CD4-positive, alpha-beta T cell treated with Interleukin-15 for 4 hours (primary cell): Measurements from ENCODE around the gene PCBP3.

Source experiments
- DNase-seq: peaks from one replicate; pipeline ENCODE4 v3.0.0-alpha.2; 2020; ENCODE audit warnings: low spot score

Gene PCBP3

GRCh38 chr21:45753445-45753844 lies 109.9 kb downstream of the PCBP3 start:
- no peak for DNase-seq

GRCh38 chr21:45756029-45756428 lies 112.5 kb downstream of the PCBP3 start:
- DNase-seq, result no peak

GRCh38 chr21:45756669-45757068 lies 113.1 kb downstream of the PCBP3 start:
- DNase-seq, result no peak

- no peak for DNase-seq
Measured at GRCh38 chr21:45761704-45762103, 118.2 kb downstream of the PCBP3 start.

- no peak for DNase-seq
Measured at GRCh38 chr21:45763074-45763473, 119.5 kb downstream of the PCBP3 start.

GRCh38 chr21:45763506-45763905 lies 120.0 kb downstream of the PCBP3 start:
- no peak for DNase-seq

- DNase-seq, result no peak
Measured at GRCh38 chr21:45764792-45765191, 121.3 kb downstream of the PCBP3 start.

GRCh38 chr21:45765375-45765774 lies 121.8 kb downstream of the PCBP3 start:
- DNase-seq, result no peak

- DNase-seq, result no peak
Measured at GRCh38 chr21:45766055-45766454, 122.5 kb downstream of the PCBP3 start.

- no peak for DNase-seq
Measured at GRCh38 chr21:45766501-45766900, 123.0 kb downstream of the PCBP3 start.

GRCh38 chr21:45767071-45768006 lies 123.8 kb downstream of the PCBP3 start:
- no peak for DNase-seq

GRCh38 chr21:45768011-45768739 lies 124.7 kb downstream of the PCBP3 start:
- DNase-seq, result no peak

GRCh38 chr21:45768740-45769048 lies 125.2 kb downstream of the PCBP3 start:
- no peak for DNase-seq

GRCh38 chr21:45769294-45769693 lies 125.8 kb downstream of the PCBP3 start:
- DNase-seq, result no peak

- DNase-seq, result no peak
Measured at GRCh38 chr21:45769896-45770295, 126.4 kb downstream of the PCBP3 start.

- DNase-seq, result no peak
Measured at GRCh38 chr21:45772180-45772579, 128.7 kb downstream of the PCBP3 start.

- DNase-seq, result no peak
Measured at GRCh38 chr21:45774291-45774690, 130.8 kb downstream of the PCBP3 start.

GRCh38 chr21:45776971-45777370 lies 133.4 kb downstream of the PCBP3 start:
- DNase-seq, result no peak

- DNase-seq, result no peak
Measured at GRCh38 chr21:45778686-45779085, 135.2 kb downstream of the PCBP3 start.

- DNase-seq, result no peak
Measured at GRCh38 chr21:45779226-45779625, 135.7 kb downstream of the PCBP3 start.

GRCh38 chr21:45780647-45781046 lies 137.1 kb downstream of the PCBP3 start:
- no peak for DNase-seq

GRCh38 chr21:45781741-45782140 lies 138.2 kb downstream of the PCBP3 start:
- no peak for DNase-seq

- DNase-seq, result no peak
Measured at GRCh38 chr21:45786660-45787059, 143.1 kb downstream of the PCBP3 start.
